Lung microvascular endothelial cell (primary cell): ENCODE measurements around the gene FADS1. TPM values are rescaled to one million over a fixed set of nuclear protein-coding genes. Genes with fewer than 3 reads are reported as not detected.

Source experiments
- DNase-seq, 2 donors: peaks; one replicate each; pipeline versions ENCODE4 v3.0.0 to v3.0.0-alpha.2; 2010; ENCODE audit warnings: low read depth in 2 of 2
- total RNA-seq: library from RNA; depleted of rRNA; stranded (reverse); fragments of >200 nt; gene quantifications from 2 replicates; pipeline ENCODE4 v1.2.1, GENCODE V29; 2014

The FADS1 gene
- 24.2 and 30.9 TPM in 2 replicates for total RNA-seq

DNA sequence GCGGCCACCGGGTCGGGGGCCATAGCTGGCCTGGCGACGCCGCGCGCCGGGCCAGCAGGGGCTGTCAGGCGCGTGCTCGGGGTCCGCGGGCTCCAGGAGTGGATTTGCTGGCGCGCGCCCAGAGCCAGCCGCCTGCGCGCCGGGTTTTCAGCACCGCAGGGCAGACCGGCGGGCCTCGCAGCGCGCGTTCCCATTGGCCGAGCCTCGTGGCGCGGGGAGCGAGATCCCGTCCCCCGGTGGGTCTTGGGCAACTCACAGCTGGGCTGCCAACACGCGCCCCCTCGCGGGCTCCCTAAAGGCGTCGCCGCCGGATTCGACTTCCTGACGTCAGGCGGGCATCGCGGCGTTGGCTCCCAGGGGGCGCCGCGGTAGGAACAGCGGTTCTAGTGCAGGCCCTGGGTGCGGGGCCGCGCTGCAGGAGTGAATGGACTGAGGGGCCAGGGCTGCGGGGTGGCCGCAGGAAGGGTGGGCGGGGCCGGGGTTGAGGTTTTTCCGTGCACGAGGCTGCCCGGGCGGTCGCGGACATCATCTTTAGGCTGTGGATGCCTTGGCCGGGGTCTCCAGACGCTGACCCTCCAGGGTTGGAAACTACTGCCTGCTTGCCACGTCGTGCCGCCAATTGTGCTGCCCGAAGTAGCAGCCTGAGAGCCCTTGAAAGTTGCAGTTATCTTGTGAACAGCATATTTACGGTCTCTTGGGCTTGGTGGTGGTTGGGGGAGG is at the start of gene FADS1:
FADS1 (minus strand) TSS at position 268 of the 720 bp plus-strand sequence; CDS start at position 194, 74 bp downstream.
- peak; percentile 93 for DNase-seq

DNA sequence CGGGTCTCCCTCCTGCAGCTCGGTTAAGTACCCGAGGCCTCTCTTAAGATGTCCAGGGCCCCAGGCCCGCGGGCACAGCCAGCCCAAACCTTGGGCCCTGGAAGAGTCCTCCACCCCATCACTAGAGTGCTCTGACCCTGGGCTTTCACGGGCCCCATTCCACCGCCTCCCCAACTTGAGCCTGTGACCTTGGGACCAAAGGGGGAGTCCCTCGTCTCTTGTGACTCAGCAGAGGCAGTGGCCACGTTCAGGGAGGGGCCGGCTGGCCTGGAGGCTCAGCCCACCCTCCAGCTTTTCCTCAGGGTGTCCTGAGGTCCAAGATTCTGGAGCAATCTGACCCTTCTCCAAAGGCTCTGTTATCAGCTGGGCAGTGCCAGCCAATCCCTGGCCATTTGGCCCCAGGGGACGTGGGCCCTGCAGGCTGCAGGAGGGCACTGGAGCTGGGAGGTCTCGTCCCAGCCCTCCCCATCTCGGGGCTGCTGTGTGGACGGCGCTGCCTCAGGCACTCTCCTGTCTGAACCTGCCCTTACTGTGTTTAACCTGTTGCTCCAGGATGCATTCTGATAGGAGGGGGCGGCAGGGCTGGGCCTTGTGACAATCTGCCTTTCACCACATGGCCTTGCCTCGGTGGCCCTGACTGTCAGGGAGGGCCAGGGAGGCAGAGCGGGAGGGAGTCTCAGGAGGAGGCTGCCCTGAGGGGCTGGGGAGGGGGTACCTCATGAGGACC is 49.6 kb upstream of the FADS1 start:
- no peak for DNase-seq

- DNase-seq = no peak
Observed at GRCh38 chr11:61864814-61865775, 48.3 kb upstream of the FADS1 start.

GRCh38 chr11:61863548-61864081 is 46.8 kb upstream of the FADS1 start:
- no peak for DNase-seq

DNA sequence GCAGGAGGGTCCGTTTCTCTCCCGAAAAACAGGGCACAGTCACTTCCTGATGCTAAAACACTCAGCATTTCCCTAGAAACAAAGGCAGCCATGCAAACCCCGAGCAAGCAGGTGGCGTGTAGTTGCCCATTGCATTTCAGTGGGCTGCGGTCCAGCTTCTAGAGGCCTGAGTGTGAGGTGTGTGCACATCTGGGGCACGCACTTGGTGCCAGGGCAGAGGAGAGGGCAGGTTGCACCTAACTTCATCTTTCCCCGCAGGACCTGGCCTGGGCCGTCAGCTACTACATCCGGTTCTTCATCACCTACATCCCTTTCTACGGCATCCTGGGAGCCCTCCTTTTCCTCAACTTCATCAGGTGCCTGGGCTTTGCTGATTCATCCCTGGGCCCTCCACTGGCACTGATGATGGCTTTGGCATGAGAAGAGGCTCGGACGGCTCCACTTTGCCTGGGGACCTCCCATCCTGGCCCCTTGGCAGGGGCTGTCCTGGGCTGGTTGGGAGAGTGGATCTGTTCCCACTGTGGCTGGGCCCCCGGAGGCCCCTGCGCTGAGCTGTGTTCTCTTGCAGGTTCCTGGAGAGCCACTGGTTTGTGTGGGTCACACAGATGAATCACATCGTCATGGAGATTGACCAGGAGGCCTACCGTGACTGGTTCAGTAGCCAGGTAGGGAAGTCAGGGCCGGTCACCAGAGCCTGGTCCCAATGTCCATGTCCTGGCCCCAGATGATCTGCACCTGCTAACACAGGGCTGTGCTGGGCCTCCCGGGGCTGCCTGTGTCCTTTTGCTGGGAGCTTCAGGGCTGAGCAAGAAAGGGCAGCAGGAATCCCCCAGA is 46.1 kb upstream of the FADS1 start:
- DNase-seq = no peak

GRCh38 chr11:61861634-61862033 is 44.8 kb upstream of the FADS1 start:
- DNase-seq = no peak

- peak; percentile 35 to 62 for DNase-seq
Observed at GRCh38 chr11:61860054-61860903, 43.5 kb upstream of the FADS1 start.

GRCh38 chr11:61855939-61856680 is 39.3 kb upstream of the FADS1 start:
- no peak for DNase-seq

DNA sequence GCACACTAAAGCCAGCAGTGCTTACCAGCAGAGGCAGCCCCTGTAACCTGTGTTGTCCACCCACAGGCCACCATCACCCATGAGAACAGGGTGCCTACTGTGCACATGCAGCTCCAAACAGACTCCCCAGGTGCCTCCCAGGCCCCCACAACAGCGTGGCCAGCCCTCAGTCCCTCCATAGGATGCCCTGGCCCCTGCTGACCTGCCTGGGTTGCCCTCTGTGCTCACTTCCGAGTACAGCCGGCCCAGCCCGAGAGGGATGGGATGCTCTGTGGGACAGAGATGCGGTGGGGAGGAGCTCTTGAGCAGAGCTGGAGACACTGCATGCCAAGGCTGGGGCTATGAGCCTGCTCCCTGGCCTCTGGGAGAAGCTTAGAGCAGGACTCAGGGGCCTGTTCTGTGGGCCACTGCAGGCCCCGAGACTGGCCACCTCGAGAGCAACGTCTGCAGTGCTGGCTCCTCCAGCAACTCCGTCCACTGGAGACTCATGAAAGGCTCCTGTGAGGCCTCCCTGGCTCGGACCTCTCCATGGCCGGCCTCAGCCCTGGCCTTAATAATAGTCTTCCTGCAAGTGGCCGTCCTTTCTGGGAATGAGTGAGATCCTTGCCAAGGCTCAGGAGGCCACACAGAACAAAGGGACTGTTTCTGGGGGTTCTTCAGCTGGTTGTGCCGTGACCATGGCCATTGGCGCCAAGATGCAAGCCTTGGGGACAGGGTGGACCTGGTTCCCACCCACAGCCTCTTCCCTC is 38.3 kb upstream of the FADS1 start:
- DNase-seq = no peak

DNA sequence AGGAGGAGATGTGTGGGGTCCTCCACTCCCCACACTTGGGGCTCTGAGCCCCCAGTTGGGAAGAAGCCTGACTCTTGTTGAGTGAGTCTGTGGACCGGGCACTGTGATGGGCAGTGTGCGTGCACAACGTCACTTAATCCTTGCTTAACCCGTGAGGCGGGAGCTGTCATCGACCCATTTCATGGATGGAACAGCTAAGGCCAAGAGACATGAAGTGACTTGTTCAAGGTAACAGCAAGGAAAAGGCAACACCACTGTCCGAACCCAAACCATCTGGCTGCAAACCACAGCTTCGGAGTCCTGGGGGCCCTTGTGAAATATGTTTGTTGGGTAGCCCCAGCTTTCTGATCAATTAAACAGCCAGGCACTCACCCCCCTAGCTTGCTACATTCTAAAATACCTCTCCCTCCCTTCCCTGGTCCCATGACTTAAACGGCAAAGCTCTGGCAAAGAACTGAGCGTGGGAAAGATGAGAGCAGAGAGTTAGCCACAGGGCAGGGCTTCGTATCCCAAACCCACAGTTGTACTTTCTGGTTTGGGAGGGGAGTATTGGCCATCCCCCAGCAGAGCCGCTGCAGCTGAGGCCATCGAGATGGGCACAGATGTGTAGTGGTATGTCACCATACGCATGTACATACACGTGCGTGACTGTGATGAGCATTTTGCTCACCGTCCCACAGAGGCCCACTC is 37.5 kb upstream of the FADS1 start:
- no peak for DNase-seq

GRCh38 chr11:61853698-61854169 is 36.9 kb upstream of the FADS1 start:
- no peak for DNase-seq

GRCh38 chr11:61851900-61852295 is 35.1 kb upstream of the FADS1 start:
- no peak for DNase-seq

- DNase-seq = no peak
Observed at GRCh38 chr11:61851113-61851899, 34.5 kb upstream of the FADS1 start.

DNA sequence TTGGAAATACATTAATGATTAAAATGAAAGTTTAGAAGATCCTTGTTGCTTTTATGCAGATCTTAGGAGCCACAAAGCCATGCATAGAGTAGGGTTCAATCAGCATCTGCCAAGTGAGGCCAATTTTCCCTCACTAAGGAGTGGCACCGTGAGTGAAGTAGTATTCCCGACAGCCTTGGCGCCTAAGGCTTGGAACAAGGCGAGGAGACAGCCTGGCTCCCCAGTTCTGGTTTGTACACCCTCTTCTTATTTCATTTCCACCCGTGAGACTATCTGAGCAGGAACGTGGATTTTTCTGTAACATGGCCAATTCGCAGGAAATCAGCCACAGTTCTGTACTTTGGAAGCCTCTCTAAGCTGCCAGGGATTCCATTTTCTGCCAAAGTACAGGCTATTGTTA is 33.9 kb upstream of the FADS1 start:
- DNase-seq = no peak

DNA sequence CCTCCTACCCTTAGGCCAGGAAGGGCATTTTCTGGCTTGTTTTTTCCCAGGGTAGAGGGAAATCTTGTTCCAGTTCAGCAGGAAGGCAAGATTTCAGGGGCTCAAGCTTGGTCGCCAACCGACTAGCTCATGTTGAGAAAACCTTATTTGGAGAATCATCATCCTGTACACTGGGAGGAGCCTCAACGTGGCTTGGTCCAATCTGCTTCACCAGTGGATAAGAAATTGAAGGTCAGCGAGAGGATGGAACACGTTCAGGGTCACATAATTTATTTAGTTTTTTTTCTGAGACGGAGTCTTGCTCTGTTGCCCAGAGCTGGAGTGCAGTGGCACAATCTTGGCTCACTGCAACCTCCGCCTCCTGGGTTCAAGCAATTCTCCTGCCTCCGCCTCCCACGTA is 31.8 kb upstream of the FADS1 start:
- no peak for DNase-seq

GRCh38 chr11:61847914-61848581 is 31.2 kb upstream of the FADS1 start:
- DNase-seq = no peak
